A549 (cell line): ENCODE results near the gene PCDH20.

Source experiments
- CBX2 ChIP-seq: fragments of 200-600 bp; sonication (generic); IDR thresholded peaks from 2 replicates; pipeline ENCODE4 v1.6.1; 2016; ENCODE audit warnings: low read depth, mild to moderate bottlenecking, borderline replicate concordance
- CHD2 ChIP-seq: fragments of 150-350 bp; IDR thresholded peaks from 2 replicates; pipeline ENCODE4 v1.6.1; 2014; ENCODE audit warnings: low read length; ENCODE audit not compliant: partially characterized antibody
- CTCF ChIP-seq: fragments of >200 bp; sonication (Bioruptor Twin); formaldehyde crosslinking; IDR thresholded peaks from 3 replicates; pipeline ENCODE4 v1.5.1; 2016
- ELK1 ChIP-seq: fragments of 150-350 bp; IDR thresholded peaks from 2 replicates; pipeline ENCODE4 v1.6.1; 2014; ENCODE audit warnings: low read depth, mild to moderate bottlenecking, low read length
- HEYL ChIP-seq: fragments of 250-450 bp; sonication (Bioruptor Pico); IDR thresholded peaks from 2 replicates; pipeline ENCODE4 v1.8.0; 2021; ENCODE audit warnings: mild to moderate bottlenecking, moderate library complexity
- JUNB ChIP-seq: fragments of >200 bp; sonication (Bioruptor Twin); formaldehyde crosslinking; IDR thresholded peaks from 2 replicates; pipeline ENCODE4 v1.6.1; 2016
- POLR2A ChIP-seq: IDR thresholded peaks from 2 replicates; pipeline ENCODE4 v1.6.1; 2012; ENCODE audit warnings: mild to moderate bottlenecking, low read length
- RAD21 ChIP-seq, 2 experiments: fragments of >200 bp in 1 of 2; sonication (Bioruptor Twin) in 1 of 2; formaldehyde crosslinking in 1 of 2; IDR thresholded peaks in 1 of 2; conservative IDR thresholded peaks in 1 of 2; 2 replicates in 1 of 2; 3 replicates in 1 of 2; pipeline ENCODE4 v1.6.1; 2012 to 2018; ENCODE audit warnings: inconsistent platforms in 1 of 2
- RFX5 ChIP-seq: fragments of 450-650 bp; IDR thresholded peaks from 2 replicates; pipeline ENCODE4 v1.7.1; 2014; ENCODE audit warnings: antibody characterized with exemption, mild to moderate bottlenecking, moderate library complexity

- TF ChIP-seq CTCF (no peak), JUNB (no peak), RFX5 (no peak), RAD21 (conservative IDR thresholded peaks at IDR 0.05 in 1 of 2, IDR thresholded peaks at IDR 0.05 in 1 of 2) (no peak), CHD2 (no peak), POLR2A (no peak), ELK1 (no peak), HEYL (CRISPR knock-in tag) (no peak), CBX2 (no peak)
Observed at GRCh38 chr13:61417086-61417570, 1.5 kb upstream of the PCDH20 start.
